ENCODE data around the gene NACA. TPM values are rescaled to one million over a fixed set of nuclear protein-coding genes. Genes with fewer than 3 reads are reported as not detected.

NACA gene
- total RNA-seq, 1 experiment from 2014 or later, result 896 TPM

DNA sequence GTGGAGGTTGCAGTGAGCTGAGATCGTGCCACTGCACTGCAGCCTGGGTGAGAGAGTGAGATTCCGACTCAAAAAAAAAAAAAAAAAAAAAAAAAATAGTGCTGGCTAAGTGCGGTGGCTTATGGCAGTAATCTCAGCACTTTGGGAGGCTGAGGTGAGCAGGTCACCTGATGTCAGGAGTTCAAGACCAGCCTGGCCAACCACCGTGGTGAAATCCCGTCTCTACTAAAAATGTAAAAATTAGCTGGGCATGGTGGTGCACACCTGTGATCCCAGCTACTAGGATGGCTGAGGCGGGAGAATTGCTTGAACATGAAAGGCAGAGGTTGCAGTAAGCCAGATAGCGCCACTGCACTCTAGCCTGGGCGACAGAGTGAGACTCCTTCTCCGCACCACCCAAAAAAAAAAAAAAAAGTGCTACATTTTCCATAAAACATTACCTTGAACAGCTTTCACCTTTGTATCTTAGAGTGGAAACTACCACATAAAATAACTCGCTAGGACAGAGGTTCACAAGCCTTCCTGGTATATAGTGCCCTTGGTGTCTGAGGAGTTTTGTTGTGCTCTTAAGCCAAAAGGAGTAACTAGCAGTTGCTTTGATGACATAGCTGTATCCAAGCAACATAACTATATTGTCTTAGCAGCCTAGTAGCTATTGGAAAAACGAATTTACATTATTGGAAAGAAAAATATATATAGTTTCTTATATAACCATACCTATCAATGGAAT lies 48.1 kb downstream of the NACA start:
- Histone ChIP-seq H3K4me1 (ENCODE audit: control insufficient read depth in 1 of 2, insufficient read depth in 2 of 2, low read length in 2 of 2) (peaks cover 2 to 23% of the 10 kb centered on the region in 2 experiments; a peak in 2 of 4 replicates), H3K9me3 (ENCODE audit: control insufficient read depth in 1 of 2, insufficient read depth in 1 of 2, low read depth in 1 of 2, low read length in 2 of 2) (no peaks in the 10 kb centered on the region), H3K9ac (ENCODE audit: low read length) (no peak overlapping the region), H2AFZ (ENCODE audit: low read depth, low read length, poor library complexity, severe bottlenecking) (no peak overlapping the region), H3K4me2 (ENCODE audit: low read length) (no peak overlapping the region), H3K79me2 (ENCODE audit: insufficient read depth, low read length) (peaks cover 100% of the 10 kb centered on the region), H3K36me3 (ENCODE audit: control insufficient read depth in 1 of 2, insufficient read depth in 2 of 2, low read length in 2 of 2) (peaks cover 23 to 26% of the 10 kb centered on the region in 2 experiments), H3K4me3 (replicated peaks in 1 of 2; ENCODE audit: low read depth in 1 of 2, low read length in 2 of 2) (no peak overlapping the region), H3K27ac (ENCODE audit: low read depth, low read length) (no peak overlapping the region), H4K20me1 (ENCODE audit: insufficient read depth) (peaks cover 44% of the 10 kb centered on the region; the same call in 1 of the 2 replicates), H3K9me2 (ENCODE audit: insufficient read depth) (no peaks in the 10 kb centered on the region), H3K27me3 (ENCODE audit: insufficient read depth, low read length) (no peaks in the 10 kb centered on the region)
- ChIA-PET POLR2A (interaction anchor here (0.7 to 3.6 kb wide), 2 partner anchors 11 to 46 kb away, joined by 3 to 17 read pairs; partner anchors contain the start of gene PTGES3), CTCF (no interaction called here), RAD21 (ENCODE audit: low non-redundant PET in 1 of 2, low total read pairs in 2 of 2, uncharacterized antibody in 2 of 2, unreplicated experiment in 2 of 2) (no interaction called here)
- DNase-seq (ENCODE audit: low read depth, low spot score) (no peak), ATAC-seq (no peak)
- TF ChIP-seq, protein P1, sequence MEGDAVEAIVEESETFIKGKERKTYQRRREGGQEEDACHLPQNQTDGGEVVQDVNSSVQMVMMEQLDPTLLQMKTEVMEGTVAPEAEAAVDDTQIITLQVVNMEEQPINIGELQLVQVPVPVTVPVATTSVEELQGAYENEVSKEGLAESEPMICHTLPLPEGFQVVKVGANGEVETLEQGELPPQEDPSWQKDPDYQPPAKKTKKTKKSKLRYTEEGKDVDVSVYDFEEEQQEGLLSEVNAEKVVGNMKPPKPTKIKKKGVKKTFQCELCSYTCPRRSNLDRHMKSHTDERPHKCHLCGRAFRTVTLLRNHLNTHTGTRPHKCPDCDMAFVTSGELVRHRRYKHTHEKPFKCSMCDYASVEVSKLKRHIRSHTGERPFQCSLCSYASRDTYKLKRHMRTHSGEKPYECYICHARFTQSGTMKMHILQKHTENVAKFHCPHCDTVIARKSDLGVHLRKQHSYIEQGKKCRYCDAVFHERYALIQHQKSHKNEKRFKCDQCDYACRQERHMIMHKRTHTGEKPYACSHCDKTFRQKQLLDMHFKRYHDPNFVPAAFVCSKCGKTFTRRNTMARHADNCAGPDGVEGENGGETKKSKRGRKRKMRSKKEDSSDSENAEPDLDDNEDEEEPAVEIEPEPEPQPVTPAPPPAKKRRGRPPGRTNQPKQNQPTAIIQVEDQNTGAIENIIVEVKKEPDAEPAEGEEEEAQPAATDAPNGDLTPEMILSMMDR (IDR thresholded peaks at IDR 0.05 in 2 of 3, conservative IDR thresholded peaks at IDR 0.05 in 1 of 3; ENCODE audit: borderline replicate concordance in 1 of 3, insufficient read depth in 1 of 3, low read depth in 2 of 3, low read length in 2 of 3), result no peak
- TF ChIP-seq SRF (IDR thresholded peaks at IDR 0.05; ENCODE audit: low read depth) (no peak), YY1 (IDR thresholded peaks at IDR 0.05; ENCODE audit: extremely low read depth, insufficient replicate concordance, low read depth, low read length) (no peak), ZFX (IDR thresholded peaks at IDR 0.05) (no peak), CEBPB (IDR thresholded peaks at IDR 0.05; ENCODE audit: low read depth) (no peak), SIN3A (IDR thresholded peaks at IDR 0.05; ENCODE audit: low read depth) (no peak), SP1 (IDR thresholded peaks at IDR 0.05; ENCODE audit: low read depth) (no peak), TCF7L2 (IDR thresholded peaks at IDR 0.05; ENCODE audit: borderline replicate concordance, extremely low read depth, insufficient read depth, insufficient read length) (no peak)
- intact Hi-C loops (cut with micrococcal nuclease), result no loop called here
- BruUV-seq (replicated peaks), result no TSS peak

All from HCT116 (cell line).